HCEC 1CT (cell line): ENCODE measurements around the gene PTPRN.
"Not testable (repeated sequence)": the region's sequence is repeated elsewhere in the genome, so short reads cannot be mapped to it uniquely, and the experiment has no call there.

Experiments used
- DNase-seq: peaks from one replicate; pipeline ENCODE4 v3.0.0-alpha.2; 2017

PTPRN gene

GRCh38 chr2:219306047-219306446, 3.2 kb downstream of the PTPRN start:
- no peak for DNase-seq

- DNase-seq: no peak
Observed at GRCh38 chr2:219304223-219304622, 5.0 kb downstream of the PTPRN start.

GRCh38 chr2:219302412-219302968, 6.7 kb downstream of the PTPRN start:
- DNase-seq: no peak

GRCh38 chr2:219300022-219300421, 9.2 kb downstream of the PTPRN start:
- no peak for DNase-seq

- no peak for DNase-seq
Observed at GRCh38 chr2:219299372-219299760, 9.8 kb downstream of the PTPRN start.

- DNase-seq: peak; percentile 60
Observed at GRCh38 chr2:219298759-219299371, 10.3 kb downstream of the PTPRN start.

GRCh38 chr2:219297766-219298456, 11.3 kb downstream of the PTPRN start:
- no peak for DNase-seq

- no peak for DNase-seq
Observed at GRCh38 chr2:219296631-219297391, 12.4 kb downstream of the PTPRN start.

- DNase-seq: no peak
Observed at GRCh38 chr2:219296142-219296541, 13.1 kb downstream of the PTPRN start.

- peak; percentile 67 for DNase-seq
Observed at GRCh38 chr2:219294356-219295351, 14.5 kb downstream of the PTPRN start.

GRCh38 chr2:219293736-219294231, 15.4 kb downstream of the PTPRN start:
- DNase-seq: no peak

GRCh38 chr2:219292616-219293015, 16.6 kb downstream of the PTPRN start:
- no peak for DNase-seq

GRCh38 chr2:219291910-219292490, 17.2 kb downstream of the PTPRN start:
- no peak for DNase-seq

GRCh38 chr2:219291394-219291793, 17.8 kb downstream of the PTPRN start:
- DNase-seq: no peak

GRCh38 chr2:219290381-219291171, 18.6 kb downstream of the PTPRN start:
- DNase-seq: no peak

GRCh38 chr2:219289537-219290361, 19.5 kb downstream of the PTPRN start:
- peak; percentile 69 for DNase-seq

GRCh38 chr2:219289195-219289536, 20.0 kb downstream of the PTPRN start:
- DNase-seq: no peak

GRCh38 chr2:219287580-219288265, 21.5 kb downstream of the PTPRN start:
- DNase-seq: no peak

GRCh38 chr2:219287116-219287440, 22.1 kb downstream of the PTPRN start:
- DNase-seq: not testable (repeated sequence)
